Epithelial cell of prostate (primary cell): ENCODE measurements around the gene CSRNP3.
A peak's percentile ranks its signal among the peaks of the same experiment; 100 is the strongest.

ENCODE experiments used
- DNase-seq: peaks from one replicate; pipeline ENCODE4 v3.0.0-alpha.2; 2011; ENCODE audit warnings: low read depth, low spot score
- H3K27ac ChIP-seq: fragments of 450-650 bp; 2 replicates; pipeline ENCODE4 v1.5.1; 2017; ENCODE audit warnings: mild to moderate bottlenecking

CSRNP3 gene, protein sequence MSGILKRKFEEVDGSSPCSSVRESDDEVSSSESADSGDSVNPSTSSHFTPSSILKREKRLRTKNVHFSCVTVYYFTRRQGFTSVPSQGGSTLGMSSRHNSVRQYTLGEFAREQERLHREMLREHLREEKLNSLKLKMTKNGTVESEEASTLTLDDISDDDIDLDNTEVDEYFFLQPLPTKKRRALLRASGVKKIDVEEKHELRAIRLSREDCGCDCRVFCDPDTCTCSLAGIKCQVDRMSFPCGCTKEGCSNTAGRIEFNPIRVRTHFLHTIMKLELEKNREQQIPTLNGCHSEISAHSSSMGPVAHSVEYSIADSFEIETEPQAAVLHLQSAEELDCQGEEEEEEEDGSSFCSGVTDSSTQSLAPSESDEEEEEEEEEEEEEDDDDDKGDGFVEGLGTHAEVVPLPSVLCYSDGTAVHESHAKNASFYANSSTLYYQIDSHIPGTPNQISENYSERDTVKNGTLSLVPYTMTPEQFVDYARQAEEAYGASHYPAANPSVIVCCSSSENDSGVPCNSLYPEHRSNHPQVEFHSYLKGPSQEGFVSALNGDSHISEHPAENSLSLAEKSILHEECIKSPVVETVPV

DNA sequence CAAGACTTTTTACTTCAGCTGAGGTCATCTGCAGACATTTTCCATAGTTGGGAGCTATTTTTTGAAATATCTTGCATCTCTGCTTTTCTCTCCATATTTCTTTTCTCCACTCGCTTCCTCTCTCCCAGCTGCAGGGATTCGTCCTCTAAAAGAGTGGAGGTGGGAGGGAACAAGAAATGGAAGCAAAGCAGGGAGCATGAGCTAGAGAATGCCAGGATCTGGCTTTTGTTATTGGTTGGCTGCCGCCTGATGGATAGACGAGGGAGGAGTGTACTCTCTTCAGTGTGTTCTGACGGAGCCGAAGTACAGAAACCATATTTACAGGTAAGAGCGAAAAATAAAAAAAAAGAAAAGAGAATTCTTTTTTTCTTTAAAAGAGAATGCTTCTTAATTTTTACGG lies at the start of gene CSRNP3:
Gene CSRNP3 (plus strand): TSS at position 282 of the 400 bp plus-strand sequence. CDS start 125,368 bp downstream, outside the sequence.
- no peak within 1 kb of the TSS for H3K27ac ChIP-seq
- peak; percentile 45 for DNase-seq

DNA sequence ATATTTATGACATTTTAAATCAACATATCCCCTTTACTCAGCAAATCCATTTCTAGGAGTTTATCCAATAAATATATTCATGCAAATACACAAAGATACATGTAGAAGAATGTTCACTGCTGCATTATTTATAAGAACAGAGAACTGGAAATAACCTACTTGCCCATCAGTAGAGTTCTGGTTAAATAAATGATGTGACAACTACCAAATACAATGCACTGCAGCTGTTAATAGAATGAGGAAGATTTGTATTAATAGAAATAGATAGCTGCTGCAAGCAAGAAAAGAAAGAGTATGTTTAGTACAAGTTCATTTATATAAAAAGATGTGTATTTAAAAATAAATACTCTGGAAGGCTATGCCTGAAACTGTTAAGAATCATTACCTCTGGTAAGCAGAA lies 49.3 kb upstream of the CSRNP3 start:
- H3K27ac ChIP-seq: no peak overlapping the region

DNA sequence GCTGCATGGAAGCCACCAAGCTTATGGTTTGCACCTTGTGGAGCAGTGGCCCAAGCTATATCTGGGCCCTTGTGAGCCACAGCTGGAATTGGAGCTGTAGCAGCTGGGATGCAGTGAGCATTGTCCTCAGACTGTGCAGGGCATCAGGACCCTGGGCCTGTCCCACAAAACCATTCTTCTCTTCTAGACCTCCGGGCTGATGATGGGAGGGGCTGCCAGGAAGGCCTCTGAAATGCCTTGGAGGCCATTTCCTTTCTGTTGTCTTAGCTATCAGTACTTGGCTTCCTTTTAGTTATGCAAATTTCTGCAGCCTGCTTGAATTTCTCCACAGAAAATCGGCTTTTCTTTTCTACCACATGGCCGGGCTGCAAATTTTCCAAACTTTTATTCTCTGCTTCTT lies 46.4 kb upstream of the CSRNP3 start:
- no peak for DNase-seq
- H3K27ac ChIP-seq: no peak overlapping the region

More for the DNA sequence above, 49.3 kb upstream of the CSRNP3 start:
- DNase-seq: no peak

DNA sequence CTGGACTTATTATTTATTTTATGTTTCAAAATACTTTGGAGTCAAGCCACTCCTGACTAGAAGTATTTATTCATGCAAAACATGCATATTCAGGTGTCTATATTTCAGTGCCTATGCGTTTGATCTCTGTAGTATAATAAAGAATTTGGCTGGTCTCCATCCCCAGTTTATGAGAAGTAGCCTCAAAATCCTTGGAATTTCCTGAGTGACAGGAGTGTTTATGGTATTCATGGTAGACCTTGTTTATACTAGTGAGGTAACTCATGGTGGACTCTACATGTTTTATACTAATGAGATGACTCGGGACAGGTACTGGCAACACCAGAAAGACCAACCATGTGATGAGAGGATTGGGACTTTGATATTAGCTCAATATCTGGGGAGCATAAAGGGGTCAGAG lies 43.9 kb upstream of the CSRNP3 start:
- DNase-seq: no peak

DNA sequence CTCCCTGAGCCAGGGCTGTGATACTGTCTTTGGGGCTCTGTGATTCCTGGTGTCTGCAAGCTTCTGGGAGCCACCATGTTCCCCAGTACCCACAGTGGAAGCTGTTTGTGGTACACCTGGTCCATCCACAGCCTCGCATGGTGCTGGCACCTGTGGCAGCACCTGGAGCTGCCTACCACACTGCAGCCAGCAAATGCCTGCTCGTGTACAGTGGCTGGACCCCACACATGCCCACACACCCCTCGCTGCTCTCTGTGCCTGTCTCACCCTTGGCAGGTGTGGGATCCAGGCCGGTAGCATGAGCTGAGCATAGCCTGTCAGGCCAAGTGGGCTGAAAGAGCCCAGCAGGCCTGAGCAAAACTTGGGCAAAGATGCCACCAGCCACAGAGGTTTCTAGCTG lies 41.8 kb upstream of the CSRNP3 start:
- DNase-seq: no peak
- no peak overlapping the region for H3K27ac ChIP-seq

More for the DNA sequence above, 43.9 kb upstream of the CSRNP3 start:
- H3K27ac ChIP-seq: no peak overlapping the region

DNA sequence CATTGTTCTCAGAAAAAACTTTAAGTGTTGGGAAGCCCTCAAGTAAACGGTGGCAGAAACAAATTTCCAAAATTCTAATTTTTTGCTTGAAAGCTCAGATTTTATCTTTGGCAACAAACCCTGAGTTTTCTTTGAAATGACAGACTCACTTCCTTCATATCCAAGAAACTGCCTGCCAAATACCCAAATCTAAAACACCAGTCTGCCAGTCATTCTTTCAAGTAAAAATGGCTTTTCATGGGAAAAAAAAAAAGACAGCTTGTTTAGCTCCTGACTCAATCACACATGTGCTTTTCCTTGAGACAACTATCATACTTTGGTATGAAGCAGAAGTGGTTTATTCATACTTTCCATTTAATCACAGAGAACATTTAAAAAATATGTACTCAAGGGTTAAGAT lies 40.6 kb upstream of the CSRNP3 start:
- no peak for DNase-seq
- H3K27ac ChIP-seq: no peak overlapping the region

DNA sequence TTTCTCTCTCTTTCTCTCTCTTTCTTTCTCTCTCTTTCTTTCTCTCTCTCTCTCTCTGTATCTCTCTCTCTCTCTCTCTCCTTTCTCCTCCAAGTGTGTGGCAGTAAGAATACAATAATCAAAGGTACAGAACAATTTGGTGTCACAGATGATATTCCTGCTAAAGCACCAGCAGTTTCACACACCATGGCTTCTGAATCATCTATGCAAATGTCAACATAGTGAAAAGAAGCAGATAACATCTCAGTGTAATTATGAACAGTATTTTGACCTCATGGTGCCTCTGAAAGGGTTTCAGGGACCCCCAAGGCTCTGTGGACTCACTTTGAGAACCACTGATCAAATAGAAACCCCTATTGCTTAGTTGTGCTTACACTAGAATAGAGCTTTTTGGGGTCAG lies 38.5 kb upstream of the CSRNP3 start:
- no peak overlapping the region for H3K27ac ChIP-seq
- no peak for DNase-seq

DNA sequence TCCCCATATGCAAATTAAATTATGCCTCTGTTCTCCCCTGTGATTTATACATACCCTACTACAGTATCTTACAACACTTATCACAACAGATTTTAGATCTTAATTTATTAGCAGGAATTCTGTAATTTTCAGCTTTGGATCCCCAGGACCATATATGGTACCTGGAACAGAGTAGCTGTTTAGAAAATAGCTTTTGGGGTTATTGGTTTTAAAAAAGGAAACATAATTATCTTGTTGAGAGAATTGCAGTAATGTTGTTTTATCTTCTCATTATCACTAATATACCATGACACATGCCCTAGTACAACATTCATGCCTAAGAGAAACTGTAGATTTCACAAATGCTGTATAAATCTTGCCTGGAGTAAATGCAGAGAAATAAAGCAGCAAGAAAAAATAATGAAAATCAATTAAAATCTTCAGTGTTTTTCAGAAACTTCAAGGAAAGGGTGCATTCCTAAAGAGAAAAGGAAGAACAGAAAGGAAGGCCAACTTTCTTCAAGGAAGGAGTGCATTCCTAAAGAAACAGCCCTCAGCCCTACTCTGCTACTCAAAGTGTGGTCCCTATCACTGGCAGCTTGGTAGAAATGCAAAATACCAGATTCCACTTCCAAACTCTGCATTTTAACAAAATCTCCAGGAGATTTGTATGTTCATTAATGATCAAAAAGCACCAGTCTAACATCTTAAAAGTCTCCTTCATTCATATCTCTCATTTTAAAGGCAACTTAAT lies 37.1 kb upstream of the CSRNP3 start:
- DNase-seq: no peak
- H3K27ac ChIP-seq: no peak overlapping the region

DNA sequence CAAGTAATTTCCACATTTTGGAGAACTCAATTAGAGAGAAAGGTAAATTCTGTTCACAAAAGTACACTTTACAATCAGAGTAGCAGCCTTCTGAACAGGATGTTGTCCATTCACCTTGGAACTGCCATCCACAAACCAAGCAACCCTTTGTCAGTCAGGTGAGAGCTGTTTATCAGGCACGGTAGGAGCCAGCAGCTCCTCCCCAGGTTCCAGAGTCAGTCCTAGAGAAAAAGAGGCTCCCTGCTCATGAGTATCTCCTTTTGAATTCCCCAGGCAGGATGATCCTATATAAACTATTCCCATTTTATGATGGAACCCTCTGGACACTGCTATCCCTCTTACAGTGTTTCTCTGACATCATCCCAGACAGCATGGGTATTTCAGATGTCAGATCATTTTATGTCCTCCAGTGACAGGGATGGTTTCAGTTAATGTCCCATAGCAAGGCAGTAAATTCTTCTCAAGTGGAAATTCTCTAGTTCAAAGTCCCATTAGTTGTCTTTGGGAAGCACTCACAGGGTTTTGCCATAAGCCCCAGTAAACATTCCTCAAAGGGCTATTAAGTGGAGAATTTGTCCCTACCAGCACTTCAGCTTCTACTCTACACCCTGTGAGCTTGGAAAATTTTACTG lies 34.5 kb upstream of the CSRNP3 start:
- DNase-seq: no peak
- H3K27ac ChIP-seq: no peak overlapping the region

DNA sequence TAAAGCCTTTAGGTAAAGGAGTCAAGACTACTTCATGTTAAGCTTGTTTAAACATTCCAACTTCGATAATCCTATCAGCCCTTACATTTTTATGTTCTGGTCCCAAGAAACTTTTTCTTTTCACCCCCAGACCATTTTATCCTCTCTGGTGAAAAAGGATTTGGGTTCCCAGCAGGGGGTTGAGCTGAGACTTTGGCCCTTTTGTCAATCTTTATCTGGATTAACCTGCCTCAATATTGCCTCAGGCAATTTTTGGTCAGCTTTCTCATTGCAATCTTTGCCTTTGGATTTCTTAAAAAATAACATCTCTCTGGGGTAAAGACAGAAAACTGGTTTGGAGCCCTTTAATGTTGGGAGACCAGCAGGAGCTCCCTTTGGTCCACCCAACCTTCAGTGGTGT lies 33.9 kb upstream of the CSRNP3 start:
- H3K27ac ChIP-seq: no peak overlapping the region
- DNase-seq: no peak

DNA sequence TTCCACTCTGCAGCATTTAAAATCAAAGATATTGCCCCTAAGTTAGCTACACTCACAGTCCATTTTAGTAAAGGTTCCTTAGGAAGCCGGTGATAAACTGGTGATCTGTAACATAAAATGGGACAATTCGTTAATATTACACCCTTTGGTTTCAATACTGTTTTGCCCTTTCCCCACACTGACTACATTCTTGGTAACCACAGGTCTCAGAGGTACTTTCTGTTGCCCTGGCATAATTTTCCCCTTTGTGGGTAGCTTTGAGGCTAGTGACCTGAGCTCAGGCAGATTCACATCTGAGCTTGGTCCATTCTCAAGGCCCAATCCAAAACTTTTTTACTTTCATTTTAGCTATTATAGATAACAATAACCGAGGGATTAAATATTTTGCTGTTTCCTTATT lies 32.9 kb upstream of the CSRNP3 start:
- no peak overlapping the region for H3K27ac ChIP-seq
- no peak for DNase-seq

DNA sequence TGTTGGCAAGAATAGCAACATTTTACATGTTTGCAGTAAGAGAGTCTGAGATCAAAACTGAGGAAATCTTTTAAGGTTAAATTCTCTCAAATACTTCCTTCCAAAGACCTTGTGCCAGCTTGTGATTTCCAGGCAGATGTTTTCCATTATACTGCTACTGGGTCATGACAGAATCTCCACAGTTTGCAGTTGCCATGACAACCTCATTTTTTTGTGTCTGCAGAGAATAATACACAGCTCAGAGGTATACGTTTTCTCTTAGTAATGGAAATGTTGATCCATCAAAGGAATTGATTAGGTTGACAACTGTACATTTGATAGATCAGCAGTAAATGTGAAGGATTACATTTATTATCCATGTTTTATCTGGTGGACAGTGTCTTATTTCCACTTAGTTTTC lies 29.1 kb upstream of the CSRNP3 start:
- H3K27ac ChIP-seq: no peak overlapping the region
- DNase-seq: no peak

DNA sequence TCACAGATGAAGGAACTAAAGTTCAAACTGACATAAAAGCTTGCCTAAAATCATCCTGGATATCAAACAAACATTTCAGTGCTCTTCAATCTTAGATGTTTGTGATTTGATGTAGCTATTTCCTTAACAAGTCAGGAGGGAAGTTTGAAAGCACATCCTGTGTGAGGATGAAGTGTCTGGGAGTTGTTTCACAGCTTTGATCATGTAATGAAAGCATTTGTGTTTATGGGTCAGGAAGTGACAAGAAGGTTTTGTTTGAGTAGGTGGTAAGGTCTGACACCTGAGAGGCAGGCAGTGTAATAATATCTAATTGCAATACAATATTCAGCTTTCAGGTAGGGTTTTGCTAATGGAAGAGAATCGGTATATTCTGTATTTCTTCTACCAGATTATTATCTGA lies 26.0 kb upstream of the CSRNP3 start:
- no peak overlapping the region for H3K27ac ChIP-seq
- no peak for DNase-seq

DNA sequence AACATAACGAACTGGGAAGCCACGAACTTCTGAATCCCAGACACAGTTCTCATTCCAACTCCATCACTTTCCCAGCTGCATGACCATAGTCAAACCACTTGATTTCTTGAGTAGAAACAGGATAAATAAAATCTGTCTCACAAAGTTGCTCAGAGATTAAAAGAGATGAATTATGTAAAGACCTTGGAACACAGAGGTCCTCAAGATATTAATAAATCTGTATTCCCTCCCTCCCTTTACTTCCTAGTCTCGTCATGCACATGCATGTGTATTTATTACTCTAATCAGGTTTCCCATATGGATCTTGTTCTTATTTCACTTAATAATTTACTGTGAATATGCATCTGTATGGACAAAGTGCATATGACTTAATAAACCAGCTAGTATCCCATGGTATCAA lies 21.1 kb upstream of the CSRNP3 start:
- DNase-seq: no peak

DNA sequence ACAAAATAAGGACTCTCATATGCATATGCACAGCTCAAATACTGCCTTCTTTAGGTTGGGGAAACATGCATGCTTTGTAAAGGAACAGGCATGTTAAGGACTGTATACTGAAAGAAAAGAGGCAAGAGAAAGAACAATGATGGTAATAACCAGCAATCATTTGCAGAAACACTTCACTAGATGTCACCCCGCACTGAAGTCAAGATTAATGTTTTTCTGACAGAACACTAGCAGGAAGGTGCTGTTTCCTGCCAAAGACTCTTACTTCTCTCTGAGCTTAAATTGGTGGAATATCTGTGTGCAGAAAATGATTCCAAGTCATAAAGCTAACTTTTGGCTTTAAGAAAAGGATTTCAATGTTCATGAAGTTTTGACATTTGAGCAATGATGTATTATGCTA lies 19.3 kb upstream of the CSRNP3 start:
- no peak for DNase-seq
- H3K27ac ChIP-seq: no peak overlapping the region

More for the DNA sequence above, 21.1 kb upstream of the CSRNP3 start:
- no peak overlapping the region for H3K27ac ChIP-seq

DNA sequence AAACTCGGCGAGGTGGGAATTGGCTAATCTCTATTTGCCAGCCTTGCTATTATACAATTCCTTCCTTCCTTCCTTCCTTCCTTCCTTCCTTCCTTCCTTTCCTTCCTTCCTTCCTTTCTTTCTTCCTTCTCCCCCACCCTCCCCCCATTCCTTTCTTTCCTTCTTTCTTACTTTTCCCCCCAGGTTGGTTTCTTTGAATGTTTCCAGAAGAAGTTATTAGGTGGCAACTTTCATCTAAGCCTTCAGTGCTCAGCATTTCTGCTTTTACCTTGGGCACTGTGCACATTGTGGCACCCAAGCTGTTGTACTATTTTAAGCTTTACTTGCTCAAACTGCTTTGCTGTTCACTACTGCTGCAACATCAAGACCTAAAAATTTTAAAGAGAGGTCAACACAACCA lies 17.2 kb upstream of the CSRNP3 start:
- no peak for DNase-seq
- H3K27ac ChIP-seq: no peak overlapping the region

DNA sequence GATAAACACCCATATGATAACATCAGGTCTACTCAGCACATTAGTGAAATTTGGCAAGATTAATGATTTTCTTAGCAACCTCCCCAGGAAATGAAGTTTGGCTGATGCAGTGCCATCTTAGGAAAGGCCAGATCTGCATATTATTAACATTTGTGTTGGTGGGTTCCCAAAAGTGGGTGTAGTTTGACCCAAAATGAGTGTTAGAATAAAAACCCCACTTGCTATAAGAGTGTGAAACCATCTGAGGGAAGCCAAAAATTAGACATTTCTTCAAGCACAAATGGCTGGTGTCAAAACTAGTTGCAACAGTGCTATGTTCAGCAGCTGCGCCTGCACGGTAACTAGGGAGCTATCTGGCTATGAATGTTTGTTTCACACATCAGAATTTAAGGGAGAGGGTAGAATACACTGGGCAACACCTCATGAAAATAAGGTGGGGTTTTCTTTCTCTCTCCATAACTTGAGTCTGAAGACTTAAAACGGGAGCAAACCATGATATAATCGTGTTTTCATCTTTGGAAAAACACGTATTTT lies 15.9 kb upstream of the CSRNP3 start:
- DNase-seq: no peak
- H3K27ac ChIP-seq: no peak overlapping the region

DNA sequence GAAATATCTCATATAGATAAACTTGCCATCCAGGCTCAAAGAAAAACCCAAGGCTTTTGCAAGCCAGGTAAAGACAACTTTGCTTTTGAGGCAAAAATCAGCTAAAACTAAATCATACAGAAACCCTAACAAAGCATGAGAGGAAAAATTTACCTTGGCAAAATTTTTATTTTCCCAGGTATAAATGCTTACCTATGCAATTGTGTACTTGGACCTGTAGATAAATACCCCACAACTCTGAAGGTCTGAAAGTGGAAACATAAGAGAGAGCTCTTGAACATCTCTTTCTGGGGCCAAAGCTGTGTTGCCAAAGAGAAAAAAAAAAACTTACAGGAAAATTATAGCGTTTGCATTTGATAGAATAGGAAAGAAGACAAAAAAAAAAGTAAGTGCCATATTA lies 14.6 kb upstream of the CSRNP3 start:
- DNase-seq: no peak
- no peak overlapping the region for H3K27ac ChIP-seq

DNA sequence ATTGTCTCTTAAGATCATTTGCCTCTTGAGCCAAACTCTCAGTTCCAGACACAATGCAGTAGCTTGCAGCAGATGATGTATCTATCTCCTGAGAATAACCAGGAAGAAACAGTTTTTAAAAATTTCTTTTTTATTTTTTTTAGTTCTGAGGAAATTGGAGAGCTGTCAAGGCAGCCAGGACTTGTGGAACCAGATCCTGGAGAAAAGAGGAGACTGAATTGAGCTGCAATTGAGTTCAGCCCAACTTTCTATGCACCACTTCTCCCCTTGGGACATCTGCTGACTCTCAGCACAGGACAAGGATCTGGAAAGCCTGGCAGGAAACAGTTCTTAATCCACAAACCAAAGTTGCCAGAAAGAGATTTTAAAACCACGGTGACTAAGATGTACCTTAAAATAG lies 13.5 kb upstream of the CSRNP3 start:
- DNase-seq: no peak
- H3K27ac ChIP-seq: no peak overlapping the region

DNA sequence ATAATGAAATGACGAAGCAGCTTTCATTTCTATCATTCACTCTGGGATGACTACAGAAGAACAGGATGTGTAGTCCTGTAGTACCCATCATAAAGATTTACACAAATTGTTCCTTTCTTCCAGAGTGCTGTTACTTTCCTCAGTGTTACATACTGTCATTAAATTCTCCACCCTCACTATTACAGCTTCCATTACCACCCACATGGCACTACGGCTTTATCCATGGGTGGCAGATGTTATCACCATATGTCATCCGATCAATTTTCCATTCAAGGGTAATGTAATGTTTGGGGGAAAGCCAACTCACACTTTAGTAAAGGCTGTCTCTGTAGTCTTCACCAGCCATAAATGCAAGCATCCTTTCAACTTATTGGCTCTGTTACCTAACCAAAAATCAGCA lies 7.1 kb upstream of the CSRNP3 start:
- DNase-seq: no peak
- no peak overlapping the region for H3K27ac ChIP-seq

DNA sequence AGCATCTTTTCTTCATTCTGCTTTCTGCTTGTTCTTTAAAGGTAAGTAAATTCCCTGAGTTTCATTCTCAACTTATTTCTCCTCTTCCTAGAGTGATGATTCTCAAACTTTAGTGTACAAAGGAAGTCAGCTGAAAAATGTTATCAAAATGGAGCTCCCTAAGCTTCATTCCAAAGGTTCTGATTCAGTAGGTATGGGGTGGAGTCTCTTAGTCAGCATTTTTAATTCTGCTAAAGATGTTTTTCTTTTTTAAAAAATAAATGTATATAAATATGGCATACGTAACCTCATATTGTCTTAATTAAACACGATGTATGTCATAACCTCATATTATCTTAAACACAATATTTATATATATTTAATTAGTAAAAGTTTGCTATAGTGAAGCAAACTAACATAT lies 3.1 kb upstream of the CSRNP3 start:
- DNase-seq: no peak

More for the DNA sequence above, 3.1 kb upstream of the CSRNP3 start:
- no peak overlapping the region for H3K27ac ChIP-seq
